GM20000 (cell line): ENCODE data around the gene NSMCE1.
"Not testable (repeated sequence)": the region's sequence is repeated elsewhere in the genome, so short reads cannot be mapped to it uniquely, and the experiment has no call there.

Source experiments
- DNase-seq: peaks from one replicate; pipeline ENCODE4 v3.0.0; 2012; ENCODE audit warnings: low spot score
- TF ChIP-seq, protein P1 (sequence below): IDR thresholded peaks from 2 replicates; pipeline ENCODE4 v1.5.1; 2012; ENCODE audit warnings: mild to moderate bottlenecking, control low read depth; ENCODE audit errors: extremely low read depth, missing control alignments

NSMCE1 gene

DNA sequence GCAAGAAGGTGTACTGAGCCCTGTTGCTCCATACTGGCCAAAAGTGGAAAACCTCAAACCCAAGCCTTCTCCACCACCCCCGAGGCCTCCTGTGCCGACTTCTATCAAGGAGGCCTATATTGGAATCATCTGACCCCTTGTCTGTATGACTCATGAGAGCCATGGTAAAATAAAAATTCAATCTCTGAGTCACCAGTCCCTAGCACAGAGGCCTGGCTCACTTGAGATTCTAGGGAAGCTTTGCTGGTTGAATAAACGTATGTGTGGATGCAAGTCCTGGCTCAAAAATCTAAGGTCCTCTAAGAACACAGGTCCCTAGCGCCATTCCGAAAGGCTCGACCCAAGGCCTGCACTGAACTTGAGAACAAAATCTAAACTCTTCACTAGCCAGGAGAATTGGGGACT, 15.0 kb downstream of the NSMCE1 start:
- DNase-seq: no peak
- TF ChIP-seq, protein P1, sequence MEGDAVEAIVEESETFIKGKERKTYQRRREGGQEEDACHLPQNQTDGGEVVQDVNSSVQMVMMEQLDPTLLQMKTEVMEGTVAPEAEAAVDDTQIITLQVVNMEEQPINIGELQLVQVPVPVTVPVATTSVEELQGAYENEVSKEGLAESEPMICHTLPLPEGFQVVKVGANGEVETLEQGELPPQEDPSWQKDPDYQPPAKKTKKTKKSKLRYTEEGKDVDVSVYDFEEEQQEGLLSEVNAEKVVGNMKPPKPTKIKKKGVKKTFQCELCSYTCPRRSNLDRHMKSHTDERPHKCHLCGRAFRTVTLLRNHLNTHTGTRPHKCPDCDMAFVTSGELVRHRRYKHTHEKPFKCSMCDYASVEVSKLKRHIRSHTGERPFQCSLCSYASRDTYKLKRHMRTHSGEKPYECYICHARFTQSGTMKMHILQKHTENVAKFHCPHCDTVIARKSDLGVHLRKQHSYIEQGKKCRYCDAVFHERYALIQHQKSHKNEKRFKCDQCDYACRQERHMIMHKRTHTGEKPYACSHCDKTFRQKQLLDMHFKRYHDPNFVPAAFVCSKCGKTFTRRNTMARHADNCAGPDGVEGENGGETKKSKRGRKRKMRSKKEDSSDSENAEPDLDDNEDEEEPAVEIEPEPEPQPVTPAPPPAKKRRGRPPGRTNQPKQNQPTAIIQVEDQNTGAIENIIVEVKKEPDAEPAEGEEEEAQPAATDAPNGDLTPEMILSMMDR: no peak

DNA sequence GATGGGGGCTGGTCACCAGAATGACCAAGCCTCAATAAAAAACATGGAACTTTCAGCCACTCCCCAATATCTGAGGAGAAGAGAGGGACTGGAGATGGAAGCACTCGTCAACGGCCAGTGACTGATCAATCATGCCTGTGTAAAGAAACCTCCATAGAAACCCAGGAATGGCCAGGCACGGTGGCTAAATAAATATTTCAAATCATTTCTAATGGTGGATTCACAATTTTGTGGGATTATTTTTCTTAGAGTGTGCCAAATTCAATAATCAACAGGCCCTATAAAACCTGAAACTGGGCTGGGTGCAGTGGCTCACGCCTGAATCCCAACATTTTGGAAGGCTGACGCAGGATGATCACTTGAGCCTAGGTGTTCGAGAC, 16.4 kb downstream of the NSMCE1 start:
- DNase-seq: no peak
- TF ChIP-seq, protein P1: no peak

DNA sequence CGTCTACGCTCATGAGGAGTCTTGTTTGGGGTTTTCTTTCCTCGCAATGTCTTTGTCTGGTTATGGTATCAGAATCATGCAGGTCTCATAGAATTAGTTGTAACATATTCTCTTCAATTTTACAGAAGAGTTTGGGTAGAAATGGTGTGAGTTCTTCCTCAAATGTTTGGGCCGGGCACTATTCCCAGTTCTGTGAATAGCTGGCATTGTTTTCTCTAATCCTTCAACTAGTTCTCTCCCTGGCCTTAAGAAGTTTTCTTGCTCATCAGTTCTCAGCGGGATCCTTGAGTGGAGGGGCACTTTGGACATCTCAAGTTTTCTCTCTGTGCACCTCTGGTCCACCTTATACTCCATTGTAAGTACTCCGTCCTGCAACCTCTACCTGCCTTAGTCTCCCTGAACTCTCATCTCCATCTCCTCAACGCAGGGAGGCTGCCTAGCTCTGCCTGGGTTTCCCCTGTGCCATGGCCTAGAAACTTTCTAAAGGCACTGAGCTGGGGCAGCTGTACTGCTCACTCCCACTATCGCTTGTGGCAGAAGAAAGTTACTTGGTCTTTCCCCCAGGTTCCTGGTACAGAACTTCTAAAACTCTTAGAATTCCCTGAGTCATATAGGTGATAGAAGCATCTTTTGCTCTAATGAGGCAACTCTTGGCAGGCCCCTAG, 16.9 kb downstream of the NSMCE1 start:
- TF ChIP-seq, protein P1: no peak
- no peak for DNase-seq

DNA sequence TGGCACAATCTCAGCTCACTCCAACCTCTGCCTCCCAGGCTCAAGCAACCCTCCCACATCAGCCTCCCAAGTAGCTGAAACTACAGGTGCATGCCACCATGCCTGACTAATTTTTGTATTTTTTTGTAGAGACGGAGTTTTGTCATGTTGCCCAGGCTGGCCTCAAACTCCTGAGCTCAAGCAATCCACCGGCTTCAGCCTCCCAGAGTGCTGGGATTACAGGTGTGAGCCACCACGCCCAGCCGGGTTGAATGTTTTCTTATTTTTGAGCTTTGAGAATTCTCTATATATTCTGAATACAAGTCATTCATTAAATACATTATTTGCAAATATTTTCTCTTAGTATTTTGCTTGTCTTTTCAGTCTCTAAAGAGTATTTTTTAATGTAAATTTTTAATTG, 19.7 kb downstream of the NSMCE1 start:
- not testable (repeated sequence) for DNase-seq

DNA sequence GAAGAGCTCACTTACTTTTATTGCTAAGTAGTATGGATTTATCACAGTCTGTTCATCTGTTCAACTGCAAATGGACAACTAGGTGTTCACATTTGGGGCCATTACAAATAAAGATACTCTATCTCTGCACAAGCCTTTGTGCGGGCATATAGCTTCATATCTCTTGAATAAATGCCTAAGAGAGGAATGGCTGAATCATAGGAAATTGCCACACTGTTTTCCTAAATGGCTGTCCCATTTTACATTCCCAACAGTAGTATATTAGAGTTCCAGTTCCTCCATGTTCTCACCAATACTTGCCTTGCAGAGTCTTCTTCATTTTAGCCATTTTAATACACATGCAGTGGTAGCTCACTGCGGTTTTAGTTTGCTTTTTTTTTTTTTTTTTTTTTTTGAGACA, 20.5 kb downstream of the NSMCE1 start:
- no peak for DNase-seq
- TF ChIP-seq, protein P1: no peak

DNA sequence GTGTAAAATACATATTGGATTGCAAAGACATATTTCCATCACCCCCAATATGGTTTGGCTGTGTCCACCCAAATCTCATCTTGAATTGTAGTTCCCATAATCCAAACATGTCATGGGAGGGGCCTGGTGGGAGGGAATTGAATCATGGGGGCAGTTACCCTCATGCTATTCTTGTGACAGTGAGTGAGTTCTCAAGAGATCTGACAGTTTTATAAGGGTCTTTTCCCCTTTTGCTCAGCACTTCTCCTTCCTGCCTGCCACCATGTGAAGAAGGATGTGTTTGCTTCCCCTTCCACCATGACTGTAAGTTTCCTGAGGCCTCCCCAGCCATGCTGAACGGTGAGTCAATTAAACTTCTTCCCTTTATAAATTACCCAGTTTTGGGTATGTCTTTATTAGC, 21.5 kb downstream of the NSMCE1 start:
- DNase-seq: not testable (repeated sequence)

DNA sequence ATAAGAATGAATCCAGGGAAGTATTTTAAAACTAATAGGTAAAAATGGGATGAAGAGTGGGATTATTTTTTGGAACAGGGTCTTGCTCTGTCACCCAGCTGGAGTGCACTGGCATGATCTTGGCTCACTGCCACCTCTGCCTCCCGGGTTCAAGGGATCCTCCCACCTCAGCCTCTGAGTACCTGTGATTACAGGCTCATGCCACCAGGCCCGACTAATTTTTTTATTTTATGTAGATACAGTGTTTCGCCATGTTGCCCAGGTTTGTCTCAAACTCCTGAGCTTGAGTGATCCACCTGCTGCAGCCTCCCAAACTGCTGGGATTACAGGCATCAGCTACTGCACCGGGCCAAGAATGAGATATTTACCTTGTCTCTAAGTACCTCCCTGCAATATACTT, 22.1 kb downstream of the NSMCE1 start:
- no peak for DNase-seq
- TF ChIP-seq, protein P1: no peak

DNA sequence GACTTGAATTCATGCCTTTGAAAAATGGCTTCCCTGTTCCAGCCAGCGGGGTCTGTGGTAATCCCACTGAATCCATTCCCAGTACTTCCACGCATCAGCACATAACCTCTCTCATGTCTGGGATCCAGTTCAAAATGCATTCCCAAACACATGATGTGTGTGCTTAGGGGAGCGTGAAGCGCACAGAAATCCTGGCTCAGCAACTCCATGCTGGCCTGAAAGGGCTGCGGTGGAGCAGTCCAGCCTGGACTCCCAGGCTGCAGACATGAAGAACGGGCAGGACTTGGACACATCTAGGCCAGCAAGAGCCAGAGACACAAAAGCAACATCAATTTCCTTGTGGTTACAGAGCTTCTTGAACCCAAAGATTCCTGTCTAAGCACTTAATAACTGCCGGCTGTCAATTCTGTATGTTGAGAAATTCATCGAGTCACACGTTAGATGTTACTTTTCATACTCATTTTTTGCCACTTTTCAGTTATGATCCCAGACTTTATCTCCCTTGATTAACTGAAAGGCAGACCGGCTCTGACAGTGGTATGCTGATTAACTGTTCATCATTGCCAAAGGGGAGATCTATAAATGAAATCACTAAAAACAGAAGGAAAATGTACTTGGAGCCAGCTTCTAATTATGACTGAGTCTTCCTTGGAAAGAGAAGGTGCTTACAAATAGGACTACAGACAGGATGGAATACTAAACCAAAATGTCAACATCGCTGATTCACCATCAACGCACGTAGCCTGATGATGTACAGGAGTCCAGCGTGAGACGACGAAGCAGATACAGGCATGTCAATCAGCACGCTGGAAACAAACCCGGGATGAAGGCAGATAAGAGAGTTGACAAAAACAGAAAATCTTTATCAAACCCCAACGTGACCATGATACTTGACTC, 23.0 kb downstream of the NSMCE1 start:
- TF ChIP-seq, protein P1: no peak
- no peak for DNase-seq
